GM19351 (cell line): ENCODE results near the gene HEATR3.

Source experiments
- ATAC-seq: cut with Tn5 transposase; IDR thresholded peaks from one replicate; pipeline ENCODE4 v1.9.1; 2021; ENCODE audit warnings: mild to moderate bottlenecking, moderate library complexity; ENCODE audit not compliant: unreplicated experiment

The HEATR3 gene, protein sequence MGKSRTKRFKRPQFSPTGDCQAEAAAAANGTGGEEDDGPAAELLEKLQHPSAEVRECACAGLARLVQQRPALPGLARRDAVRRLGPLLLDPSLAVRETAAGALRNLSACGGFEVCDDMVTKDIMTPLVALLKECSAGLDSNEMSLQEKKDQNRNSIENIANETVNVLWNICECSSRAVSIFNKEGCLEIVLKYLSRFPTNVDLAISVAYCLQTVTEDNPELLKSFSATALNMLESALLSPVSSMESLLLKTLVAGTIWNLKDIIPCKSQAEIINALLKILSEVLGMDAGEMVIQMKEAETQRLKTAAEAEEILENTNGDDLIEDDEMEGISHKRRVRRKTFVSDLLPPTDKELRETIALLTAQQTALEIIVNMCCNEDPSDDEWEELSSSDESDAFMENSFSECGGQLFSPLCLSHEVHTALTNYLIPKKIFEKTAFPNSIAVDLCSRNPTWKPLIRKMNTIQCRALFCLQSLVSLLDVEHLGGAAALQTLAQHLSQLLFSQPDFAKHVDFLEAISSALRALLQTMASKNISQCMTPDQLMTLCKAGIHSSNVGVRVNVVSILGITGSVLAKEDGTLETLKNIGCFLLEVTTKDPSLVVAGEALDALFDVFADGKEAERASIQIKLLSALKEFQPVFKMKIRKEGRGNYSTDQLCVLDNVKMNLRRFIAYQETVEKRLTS

DNA sequence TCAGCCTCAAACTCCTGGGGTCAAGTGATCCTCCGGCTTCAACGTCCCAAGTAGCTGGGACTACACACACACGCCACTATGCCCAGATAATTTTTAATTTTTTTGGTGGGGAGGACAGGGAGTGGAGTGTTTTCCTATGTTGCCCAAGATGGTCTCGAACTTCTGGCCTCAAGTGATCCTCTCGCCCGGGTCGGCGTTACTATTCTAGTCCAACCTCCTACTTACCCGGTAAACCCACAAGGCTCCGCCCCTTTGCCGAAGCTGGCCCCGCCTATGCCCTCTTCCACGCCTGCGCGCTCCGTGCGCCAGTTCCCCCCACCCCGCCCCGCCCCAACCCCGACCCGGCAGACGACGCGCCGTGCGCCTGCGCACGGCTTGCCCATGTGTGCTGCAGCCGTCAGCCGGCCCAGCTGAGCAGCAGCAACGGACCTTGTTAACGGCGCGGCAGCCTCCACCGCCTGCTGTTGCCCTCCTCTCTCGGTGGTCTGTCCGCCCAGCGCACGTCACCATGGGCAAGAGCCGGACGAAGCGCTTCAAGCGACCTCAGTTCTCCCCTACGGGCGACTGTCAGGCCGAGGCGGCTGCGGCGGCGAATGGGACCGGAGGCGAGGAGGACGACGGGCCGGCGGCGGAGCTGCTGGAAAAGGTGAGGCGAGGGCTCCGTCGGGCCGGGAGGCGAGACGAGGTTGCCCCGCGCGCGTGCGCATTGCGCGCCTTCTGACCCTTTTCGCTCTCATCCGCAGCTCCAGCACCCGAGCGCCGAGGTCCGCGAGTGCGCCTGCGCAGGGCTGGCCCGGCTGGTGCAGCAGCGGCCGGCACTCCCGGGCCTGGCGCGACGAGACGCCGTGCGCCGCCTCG is at the start of gene HEATR3:
Gene HEATR3, plus strand, starts transcription at position 347 of the 858 bp plus-strand sequence. Its CDS starts 162 bp downstream, at position 509.
- peak; percentile 76 for ATAC-seq

GRCh38 chr16:50017553-50017952 is 48.2 kb upstream of the HEATR3 start:
- ATAC-seq: no peak

- ATAC-seq: no peak
Observed at GRCh38 chr16:50021544-50021943, 44.2 kb upstream of the HEATR3 start.

DNA sequence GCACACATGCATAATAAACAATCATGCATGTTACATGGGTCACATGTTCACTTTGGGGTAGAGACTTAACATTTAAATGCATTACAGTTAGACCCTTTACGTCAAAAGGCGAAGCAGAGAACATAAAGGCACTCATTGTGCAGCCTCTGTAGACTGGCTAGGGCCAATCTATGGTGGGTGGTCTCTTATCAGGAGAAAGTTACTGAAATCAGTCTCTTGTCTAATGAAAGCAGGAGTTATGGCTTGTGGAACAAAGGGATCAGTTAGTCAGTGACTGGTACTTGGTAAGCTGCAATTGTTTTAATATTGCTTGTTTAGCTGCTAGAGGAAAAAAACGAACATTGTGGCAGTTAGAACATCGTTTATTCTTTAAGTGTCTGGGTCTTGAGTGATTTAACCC is 42.1 kb upstream of the HEATR3 start:
- no peak for ATAC-seq

DNA sequence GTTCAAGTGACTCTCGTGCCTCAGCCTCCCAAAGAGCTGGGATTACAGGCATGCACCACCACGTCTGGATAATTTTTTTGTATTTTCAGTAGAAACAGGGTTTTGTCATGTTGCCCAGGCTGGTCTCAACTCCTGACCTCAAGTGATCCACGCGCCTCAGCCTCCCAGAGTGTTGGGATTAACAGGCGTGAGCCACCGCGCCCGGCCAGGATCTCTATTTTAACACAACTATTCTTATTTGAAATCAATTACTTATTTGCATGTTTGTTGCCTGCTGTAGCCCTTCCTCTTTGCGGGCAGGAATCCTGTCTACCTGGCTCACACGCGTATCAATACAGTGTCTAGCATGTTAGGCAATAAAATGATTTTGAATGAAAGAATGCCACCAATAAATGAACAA is 41.6 kb upstream of the HEATR3 start:
- no peak for ATAC-seq

- ATAC-seq: peak; percentile 98
Observed at GRCh38 chr16:50024684-50025536, 40.9 kb upstream of the HEATR3 start, which contains the start of gene CNEP1R1. CNEP1R1 (plus strand) TSS chr16:50025225; CDS start chr16:50025316, 91 bp downstream.

- peak; percentile 5 for ATAC-seq
Observed at GRCh38 chr16:50025537-50025931, 40.2 kb upstream of the HEATR3 start.

DNA sequence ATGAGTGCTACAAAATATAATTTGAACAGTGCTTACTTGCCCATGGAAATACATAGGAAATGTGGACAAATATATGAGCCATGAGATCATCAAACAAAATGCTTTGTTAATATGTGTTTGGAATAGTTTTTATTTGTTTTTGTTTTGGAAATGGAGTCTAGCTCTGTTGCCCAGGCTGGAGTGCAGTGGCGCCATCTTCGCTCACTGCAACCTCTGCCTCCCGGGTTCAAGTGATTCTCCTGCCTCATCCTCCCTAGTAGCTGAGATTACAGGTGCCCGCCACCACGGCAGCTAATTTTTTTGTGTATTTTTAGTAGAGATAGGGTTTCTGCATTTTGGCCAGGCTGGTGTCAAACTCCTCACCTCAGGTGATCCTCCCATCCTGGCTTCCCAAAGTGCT is 37.9 kb upstream of the HEATR3 start:
- ATAC-seq: no peak

DNA sequence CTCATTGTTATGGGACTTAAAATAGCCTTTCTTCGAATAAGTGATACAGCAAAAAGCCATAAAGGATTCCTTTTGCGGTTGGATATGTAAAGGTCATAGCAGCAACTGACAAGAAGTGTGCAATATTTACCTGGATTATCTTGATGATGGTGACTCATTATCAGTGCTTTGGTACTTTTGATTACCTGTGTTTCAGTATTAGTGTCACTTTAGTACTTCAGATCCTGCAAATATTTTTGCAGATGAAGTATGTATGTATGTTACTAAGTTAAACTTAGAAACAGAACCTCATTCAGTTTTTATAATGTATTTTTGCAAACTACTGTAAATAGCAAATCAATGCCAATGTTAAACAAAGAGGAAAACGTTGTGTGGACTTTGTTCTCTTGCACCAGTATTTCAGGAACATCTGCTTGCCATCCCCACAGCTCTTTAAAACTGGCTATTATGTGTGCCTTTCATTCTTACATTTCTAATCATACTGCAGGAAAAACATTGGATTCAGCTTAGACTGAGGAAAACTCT is 30.2 kb upstream of the HEATR3 start:
- ATAC-seq: no peak

DNA sequence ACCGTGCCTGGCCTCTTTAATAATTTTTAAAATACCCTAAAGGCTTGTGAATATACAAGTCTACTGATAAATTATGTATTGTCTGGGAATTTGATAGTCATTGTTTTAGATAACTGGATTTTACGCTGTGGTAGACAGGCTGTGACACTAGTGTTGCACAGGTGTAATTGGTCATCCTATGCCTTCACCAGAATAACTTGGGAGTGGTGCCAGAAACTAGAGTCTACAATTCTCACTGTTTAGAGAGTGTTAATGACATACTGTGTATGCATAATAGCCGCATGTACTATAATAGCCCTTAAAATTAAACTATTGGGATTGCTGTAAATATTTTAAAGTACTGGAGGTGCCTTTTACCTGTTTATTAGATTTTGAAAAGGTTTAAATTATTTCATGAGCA is 29.3 kb upstream of the HEATR3 start:
- no peak for ATAC-seq

DNA sequence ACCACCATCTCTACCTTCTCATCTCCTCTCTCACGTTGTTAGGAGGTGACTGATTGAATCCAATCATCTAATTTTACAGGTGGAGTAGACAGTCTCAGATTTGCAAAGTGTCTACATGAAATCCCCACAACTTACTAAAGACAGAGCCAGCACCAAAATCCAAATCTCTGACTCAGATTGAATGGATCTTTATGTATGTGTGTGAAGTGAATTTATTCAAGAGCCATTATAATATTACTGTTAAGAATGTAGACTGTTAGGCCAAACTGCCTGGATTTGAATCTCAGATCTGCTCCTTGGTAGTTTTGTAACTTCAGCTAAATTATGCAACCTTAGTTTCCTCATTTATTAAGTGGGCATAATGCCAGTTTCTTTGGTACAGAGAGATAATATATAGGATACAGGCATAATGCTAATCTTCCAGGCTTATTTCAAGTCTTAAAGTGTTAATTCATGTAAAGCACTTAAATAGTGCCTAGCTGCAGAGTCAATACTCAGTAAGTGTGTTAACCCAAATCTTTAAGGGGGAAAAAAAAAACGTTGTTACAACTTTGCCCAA is 28.0 kb upstream of the HEATR3 start:
- ATAC-seq: no peak

- ATAC-seq: no peak
Observed at GRCh38 chr16:50038286-50038685, 27.5 kb upstream of the HEATR3 start.

GRCh38 chr16:50038756-50039529 is 26.8 kb upstream of the HEATR3 start:
- ATAC-seq: no peak

GRCh38 chr16:50040018-50040417 is 25.8 kb upstream of the HEATR3 start:
- no peak for ATAC-seq

DNA sequence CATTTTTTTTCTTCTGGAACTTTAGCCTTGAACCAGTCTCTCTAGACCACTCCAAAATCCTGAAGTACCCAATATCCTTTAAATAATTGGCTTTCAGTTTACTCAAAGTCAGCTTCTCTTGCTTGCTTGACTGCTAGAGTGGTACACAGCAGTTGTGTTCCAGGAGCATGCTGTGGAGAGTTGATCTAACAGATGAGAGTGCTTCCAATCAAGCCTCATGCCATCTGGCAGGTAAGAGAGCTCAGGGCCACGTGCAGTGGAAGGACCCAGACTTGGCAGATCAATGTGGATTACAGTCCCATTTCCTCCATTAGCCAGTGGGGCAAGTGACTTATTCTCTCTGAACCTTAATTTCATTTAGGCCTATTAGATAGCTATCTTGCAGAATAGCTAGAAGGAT is 25.1 kb upstream of the HEATR3 start:
- ATAC-seq: no peak

- ATAC-seq: no peak
Observed at GRCh38 chr16:50043358-50043757, 22.4 kb upstream of the HEATR3 start.

DNA sequence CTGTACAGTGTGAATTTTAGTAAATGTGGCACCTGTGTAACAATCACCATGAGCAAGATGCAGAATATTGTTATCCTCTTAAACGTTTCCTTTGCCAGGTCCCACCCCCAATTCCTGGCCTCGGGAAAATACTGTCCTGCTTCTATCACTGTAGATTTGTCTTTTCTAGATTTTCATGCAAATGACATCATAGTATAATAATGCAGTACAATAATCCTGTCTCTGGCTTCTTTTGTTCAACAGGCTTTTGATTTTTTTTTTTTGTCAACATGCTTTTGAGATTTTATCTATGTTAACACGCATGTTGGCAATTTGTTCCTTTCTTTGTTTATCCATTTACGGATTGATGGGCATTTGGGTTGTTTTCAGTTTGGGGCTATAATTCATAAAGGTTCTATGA is 20.4 kb upstream of the HEATR3 start:
- no peak for ATAC-seq

DNA sequence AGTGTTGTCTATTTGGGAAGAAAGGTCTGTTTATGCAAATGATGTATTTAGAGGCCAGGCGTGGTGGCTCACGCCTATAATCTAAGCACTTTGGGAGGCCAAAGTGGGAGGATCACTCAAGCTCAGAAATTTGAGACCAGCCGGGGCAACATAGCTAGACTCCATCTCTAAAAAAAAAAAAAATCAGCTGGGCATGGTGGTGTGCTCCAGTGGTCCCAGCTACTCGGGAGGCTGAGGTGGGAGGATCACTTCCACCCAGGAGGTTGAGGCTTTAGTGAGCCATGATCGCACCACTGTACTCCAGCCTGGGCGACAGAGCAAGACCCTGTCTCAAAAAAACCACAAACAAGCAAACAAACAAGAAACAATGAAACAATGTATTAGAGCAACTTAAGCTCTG is 18.9 kb upstream of the HEATR3 start:
- ATAC-seq: no peak

- no peak for ATAC-seq
Observed at GRCh38 chr16:50047864-50048263, 17.9 kb upstream of the HEATR3 start.
